Stimulated activated CD8-positive, alpha-beta memory T cell treated with anti-CD3 and anti-CD28 coated beads, Interleukin-2, amount 100 ng/mL, for 1 hour (primary cell): ENCODE results near the gene APOLD1.

Experiments
- DNase-seq, 2 donors: peaks; one replicate each; pipeline ENCODE4 v3.0.0-alpha.2; 2020; ENCODE audit warnings: low read depth in 2 of 2

Gene APOLD1

GRCh38 chr12:12839873-12840579, 54.6 kb downstream of the APOLD1 start:
- DNase-seq: no peak

GRCh38 chr12:12840580-12840899, 55.1 kb downstream of the APOLD1 start:
- DNase-seq: no peak
